ENCODE results near the gene ATP13A2.

Gene ATP13A2

DNA sequence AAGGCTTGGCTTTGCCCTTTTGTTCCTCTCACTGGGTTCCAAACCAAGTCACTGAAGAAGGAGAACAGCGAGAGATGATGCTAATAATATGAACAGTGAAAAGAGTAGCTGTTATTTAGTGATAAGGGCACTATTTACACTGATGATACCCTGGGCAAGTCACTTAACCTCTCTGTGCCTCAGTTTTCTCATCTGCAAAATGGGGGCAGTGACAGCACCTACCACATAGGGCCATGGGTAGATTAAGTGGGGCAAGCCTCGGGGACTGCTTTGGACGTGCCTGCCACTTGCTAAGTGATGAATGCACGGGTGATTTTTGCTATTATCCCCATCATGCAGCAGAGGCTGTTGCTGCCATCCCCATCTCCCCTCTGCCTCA, 9.2 kb downstream of the ATP13A2 start:
- DNase-seq: no peak

DNA sequence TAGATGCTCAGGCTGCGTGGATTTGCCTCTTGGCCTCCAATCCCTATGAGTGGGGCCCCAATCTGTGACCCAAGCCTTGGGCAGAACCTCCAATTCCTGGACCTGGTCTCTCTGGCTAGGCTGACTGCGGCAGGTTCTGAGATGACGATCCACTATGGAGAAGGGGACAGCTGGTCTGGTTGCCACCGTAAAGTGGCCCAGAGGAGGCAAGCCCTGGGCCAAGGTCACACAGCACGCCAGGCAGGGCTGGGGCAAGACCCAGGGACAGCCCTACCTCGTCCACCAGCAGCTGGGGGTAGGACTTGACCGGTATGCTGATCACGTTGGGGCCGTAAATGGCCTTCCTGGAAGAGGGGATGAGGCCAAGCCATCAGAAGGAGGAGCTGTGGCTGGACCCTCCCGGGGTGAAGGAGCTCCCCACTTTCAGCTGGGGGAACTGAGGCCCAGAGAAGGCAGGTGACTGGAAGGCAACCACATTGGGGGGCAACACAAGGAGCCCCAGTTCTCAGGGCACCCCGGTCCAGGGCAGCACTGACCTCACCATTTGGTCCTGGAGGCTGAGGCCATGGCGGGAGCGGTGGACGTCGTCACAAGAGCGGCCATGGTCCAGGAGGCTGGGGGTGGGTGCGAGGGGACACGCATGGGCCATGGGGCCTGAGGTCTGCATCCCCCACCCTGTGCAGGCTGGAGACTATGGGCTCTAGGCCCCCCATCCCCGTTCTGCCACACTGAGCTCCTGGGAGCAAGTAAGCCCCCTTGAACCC, 9.8 kb downstream of the ATP13A2 start:
- no peak for DNase-seq

DNA sequence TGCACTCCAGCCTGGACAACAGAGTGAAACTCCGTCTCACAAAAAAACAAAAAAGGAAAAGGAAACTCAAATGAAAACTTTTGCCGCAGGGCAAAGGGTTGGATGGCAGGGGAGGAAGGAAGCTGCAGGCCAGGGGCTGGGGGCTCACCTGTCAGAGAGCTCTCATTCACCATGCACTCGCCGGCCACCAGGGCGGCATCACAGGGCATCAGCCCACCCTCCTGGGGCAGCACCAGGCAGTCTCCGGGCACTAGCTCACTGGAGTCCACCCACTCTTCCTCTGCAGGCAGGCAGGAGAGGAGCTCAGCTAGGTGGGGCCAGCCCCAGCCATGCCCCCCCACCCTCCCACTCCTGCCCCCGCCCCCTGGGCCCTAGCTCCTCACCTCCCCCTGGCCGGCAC, 11.9 kb downstream of the ATP13A2 start:
- no peak for DNase-seq

DNA sequence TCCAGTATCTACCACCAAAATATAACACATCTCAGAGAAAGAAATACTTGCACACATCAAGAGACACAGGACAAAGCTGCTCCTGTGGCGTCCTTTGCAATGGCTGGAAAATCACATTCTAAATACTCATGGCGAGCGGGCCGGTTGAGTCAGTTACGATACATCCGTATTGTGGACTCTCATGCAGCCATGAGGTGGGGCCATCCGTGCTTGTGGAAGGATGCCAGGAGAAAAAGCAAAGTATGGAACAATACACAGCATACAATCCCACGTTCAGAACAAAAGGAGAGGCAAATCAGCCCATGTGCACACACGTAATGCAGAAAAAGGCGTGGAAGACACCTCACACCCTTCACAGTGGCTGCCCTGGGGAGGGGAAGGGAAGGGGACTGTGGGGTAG, 13.1 kb downstream of the ATP13A2 start:
- no peak for DNase-seq

DNA sequence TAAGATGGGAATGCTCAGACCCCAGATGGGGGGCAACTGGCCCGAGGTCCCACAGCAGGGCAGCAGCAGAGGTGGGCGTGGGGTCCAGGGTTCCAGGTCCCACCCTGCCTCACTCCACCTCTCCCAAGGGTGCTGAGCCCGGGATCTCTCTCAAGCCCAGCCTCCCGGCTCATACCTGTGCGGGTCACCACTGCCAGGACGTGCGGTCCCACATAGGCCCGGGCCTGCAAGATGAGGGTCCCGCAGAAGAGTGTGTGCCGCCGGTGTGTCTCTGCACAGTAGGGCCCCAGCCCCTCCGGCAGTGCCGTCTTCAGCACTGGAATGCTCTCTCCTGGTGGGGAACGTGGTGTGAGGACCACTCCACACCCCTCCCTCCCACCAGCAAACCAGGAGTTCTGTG, 14.9 kb downstream of the ATP13A2 start:
- no peak for DNase-seq

DNA sequence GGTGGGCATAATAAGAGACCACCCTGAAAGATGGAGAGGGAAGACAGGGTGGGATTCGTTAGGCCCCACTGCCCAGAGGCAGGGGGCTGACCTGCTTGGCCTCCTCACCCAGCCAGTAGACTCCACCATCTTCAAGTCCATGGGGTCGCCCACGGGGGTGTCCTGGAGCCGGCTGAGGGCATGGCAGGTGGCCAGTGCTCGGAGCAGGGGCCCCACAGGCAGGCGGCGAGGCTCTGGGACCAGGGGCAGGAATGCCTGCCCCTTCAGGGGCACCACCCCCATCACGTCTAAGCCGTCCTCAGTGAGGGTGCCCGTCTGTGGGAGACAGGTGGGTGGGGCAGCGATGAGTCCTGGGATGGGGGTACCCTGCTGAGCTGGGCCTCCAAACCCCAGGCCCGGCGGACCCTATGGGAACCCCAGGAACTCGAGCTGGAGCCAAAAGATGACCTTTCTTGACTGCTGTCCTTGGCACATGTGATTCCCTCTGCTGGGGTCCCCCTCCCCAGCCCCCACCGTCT, 18.1 kb downstream of the ATP13A2 start:
- no peak for DNase-seq

DNA sequence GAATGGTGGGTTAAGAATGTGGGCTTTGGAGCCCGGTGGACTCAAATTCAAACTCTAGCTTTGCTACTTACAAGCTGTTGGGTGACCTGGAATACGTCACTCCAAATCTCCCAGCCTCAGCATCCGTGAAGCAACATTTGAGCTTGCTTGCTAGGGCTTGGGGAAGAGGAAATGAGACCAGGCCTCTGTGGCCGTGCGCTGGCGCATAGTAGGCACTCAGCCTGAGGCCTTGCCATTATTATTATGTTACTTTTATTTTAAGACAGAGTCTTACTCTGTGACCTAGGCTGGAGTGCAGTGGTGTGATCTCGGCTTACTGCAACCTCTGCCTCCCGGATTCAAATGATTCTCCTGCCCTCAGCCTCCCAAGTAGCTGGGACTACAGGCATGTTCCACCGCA, 19.1 kb downstream of the ATP13A2 start:
- no peak for DNase-seq

DNA sequence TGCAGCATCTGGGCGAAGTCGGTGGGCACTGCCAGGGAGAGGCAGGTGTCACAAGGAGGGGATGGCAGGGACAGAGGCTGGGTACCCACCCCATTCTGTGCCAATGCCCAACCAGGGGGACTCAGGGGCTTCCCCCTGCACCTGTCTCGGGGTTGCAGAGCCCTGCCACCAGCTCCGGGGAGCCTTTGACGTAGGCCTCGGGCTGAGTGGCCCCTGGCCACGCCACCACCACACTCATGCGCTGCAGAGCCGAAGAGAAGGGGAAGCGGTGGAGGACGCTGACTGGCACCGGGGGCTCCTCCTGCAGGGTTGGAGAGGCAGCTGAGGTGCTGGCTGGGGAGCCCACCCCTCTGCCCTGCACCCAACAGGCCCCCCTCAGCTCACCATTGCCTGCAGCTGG, 19.6 kb downstream of the ATP13A2 start:
- DNase-seq: no peak

DNA sequence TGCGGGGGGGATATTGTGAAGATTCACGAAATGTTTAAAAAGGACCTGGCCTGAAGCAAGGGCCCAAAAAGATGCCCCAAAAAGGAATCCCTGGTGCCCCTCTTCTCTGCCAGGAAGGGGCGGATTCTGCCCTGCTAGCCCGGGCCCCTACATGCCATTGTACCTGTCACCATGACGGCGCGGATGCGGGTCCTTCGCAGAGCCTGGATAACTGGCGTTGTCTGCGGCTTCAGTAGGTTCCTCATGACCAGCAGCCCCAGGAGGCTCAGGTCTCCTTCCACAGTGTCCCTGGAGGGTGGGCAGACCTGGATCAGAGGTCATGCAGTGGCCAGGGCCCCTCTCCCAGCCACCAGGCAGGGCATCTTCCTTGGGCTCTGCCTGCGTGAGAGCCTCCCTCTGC, 20.2 kb downstream of the ATP13A2 start:
- no peak for DNase-seq

DNA sequence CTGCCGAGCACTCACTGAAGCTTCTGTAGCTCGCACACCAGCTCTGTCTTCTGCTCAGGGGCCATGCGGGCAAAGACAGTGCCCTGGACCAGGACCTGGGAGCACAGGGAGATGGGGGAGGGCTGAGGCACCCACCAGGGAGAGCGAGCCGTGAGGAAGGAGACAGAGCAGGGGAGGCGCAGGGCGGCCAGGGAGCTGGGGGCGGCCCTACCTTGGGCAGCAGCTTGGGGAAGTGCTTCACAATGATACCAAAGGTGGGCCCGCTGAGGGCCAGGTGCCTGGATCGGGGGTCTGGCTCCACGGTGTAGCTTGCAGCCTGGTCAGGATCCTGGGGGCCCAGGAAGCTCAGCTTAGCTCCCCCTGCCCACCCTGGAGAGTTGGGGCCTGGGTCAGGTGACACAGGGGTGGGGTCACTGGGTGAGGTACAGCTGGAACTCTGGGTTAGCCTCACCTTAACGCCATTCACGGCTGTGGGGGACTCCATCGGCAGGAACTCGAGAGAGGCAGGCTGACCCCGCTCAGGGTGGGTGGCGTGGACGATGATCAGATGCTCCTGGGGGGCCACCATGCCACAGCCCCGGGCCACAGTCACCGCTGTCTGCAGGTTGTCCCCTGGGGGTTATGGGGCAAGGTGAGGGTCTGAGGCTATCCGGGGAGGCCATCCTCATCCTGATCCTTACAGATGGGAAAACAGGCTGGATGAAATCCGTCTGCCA, 21.9 kb downstream of the ATP13A2 start:
- DNase-seq: no peak

DNA sequence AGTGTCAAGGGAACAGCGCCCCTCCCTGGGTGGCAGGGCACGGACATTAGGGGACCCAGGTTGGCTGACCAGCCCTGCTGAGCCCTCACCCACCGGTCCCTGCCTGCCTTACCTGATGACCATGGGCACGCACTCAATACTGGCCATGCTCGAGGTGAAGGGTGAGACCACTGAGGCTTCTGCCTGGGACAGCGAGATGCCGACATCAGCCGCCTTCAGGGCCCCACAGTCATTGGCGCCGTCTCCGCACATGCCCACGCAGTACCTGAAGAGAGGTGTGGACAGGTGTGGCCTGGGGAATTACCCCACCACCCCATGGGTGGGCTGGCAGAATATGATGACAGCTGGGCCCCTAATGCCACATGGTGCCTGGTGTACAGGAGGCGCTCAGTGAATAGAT, 23.5 kb downstream of the ATP13A2 start:
- no peak for DNase-seq

DNA sequence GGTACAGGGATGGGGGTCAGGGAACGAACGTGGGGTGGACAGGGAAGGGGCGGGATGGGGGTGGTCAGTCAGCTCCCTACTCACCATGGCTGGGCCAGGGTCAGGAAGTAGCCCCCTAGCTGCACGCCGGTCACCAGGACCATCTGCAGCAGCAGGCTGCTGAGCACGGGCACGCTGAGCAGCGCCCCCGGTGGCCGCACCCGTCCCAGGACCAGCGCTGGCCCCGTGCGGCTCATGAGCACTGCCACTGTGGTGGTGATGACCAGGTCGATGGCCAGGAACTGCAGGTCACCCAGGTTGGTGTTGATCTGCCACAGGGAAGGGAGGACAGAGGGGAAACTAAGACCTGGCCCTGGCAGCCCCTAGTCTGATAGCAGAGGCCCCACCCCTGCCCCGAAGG, 24.8 kb downstream of the ATP13A2 start:
- DNase-seq: no peak

DNA sequence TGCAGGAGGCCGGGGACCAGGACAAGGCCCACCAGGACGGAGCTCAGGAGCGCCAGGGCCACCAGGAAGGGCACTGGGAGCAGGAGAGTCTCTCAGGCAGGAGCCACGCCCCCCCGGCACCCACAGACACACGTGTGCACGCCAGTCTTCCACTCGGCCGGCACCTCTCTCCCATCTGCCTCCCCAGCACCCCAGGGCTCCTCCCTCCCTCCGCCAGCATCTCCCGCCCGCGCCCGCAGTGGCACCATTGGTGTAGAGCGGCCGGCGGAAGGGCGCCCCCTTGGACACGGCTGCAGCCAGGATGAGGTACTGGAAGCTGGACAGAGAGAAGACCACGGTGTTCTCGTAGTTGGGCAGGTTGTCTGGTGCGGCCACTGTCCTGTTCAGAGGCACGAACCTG, 25.2 kb downstream of the ATP13A2 start:
- DNase-seq: no peak

DNA sequence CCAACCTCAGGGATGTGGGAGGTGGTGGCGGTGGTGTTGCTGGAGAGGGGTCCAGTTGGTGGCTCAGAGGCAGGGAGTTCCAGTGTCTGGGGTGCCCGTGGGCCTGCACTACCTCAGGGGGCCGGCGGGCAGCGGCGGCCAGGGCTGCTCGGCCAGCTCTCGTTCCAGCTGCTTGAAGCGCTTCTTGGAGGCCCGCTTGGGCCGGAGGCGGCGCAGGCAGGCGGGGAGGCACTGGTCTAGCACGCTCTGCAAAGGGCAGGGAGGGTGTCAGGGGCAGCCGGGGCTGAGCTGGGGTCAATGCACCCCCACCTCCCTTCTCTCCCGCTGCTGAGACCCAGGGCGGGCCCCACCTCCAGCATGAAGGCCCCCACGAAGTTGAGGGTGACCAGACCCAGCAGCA, 25.6 kb downstream of the ATP13A2 start:
- DNase-seq: no peak

DNA sequence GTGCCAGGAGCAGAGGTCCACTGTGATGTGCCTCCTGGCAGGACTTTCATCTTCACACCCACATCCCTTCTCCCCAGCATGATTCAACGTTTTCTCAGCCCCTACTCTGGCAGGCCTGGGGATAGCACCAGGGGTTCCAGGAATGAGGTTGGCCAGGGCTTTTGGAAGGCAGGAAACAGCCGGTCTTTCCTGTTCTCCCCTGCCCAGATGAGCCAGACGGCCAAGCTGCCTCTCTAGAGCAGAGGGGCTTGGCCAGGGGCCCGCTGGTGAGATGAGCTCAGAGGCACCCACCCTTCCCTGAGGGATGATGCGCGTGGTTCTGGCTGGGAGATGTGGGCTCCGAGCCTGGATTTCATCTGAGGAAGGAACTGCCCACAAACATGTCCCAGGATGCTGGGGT, 27.0 kb downstream of the ATP13A2 start:
- no peak for DNase-seq

DNA sequence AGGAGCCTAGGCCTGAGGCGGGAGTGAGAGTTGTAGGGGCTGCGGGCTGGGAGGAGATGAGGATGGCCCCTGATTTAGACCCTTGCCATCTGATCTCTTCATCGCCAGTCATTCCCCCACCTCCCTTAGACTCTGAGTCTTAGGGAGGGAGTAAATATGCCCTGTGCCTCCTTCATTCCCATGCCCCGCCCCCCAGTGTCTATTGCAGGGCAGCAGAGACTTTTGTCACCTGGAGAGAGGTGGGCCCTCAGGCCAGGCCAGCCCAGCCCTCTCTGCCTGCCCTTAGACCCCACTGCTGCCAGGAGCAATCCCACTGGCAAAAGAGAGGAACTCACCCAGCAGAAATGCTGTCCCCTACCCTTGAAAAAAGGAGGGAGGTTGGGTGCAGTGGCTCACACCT, 28.1 kb downstream of the ATP13A2 start:
- no peak for DNase-seq

DNA sequence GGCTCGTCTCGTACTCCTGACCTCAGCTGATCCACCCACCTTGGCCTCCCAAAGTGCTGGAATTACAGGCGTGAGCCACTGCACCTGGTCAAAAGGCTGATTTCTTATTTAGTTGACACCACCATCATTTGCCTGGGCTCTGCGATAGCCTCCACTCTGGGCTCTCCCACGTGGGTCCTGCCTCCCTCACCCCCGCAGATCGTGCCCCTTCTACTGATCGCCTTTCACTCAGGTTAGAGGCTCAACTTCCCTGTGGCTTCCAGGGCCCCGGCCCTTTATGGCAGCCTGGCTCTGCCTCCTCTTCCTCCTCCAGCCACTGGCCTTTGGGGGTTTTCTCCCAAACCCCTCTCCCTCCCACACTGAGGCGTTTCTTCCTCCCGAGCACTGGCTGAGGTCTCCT, 28.8 kb downstream of the ATP13A2 start:
- DNase-seq: no peak

DNA sequence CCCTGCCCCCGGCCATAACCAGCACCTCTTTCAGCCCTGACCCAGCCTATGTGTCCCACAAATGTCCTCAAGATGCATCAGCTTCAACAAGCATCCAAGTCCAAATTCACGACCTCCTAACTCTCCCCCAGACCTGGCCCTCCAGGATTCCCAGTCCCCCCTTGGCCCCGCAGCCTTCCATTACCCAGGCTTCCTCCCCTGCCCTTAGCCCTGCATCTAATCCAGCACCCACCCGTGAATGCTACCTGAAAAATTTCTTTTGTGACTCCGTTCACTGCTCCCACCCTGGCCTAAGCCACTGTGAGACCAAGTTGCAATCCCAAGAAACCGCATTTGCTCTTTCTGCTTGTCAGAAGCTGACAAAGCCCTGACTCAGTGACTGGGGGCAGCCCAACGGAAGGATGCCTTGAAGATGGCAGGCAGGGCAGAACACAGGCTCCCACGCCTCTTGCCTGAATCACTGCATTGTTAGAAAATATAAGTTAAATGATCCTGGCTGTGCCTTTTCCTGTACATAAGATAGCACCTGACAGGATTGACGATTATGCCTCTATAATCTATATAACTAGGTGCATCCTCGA, 30.4 kb downstream of the ATP13A2 start:
- DNase-seq: no peak

DNA sequence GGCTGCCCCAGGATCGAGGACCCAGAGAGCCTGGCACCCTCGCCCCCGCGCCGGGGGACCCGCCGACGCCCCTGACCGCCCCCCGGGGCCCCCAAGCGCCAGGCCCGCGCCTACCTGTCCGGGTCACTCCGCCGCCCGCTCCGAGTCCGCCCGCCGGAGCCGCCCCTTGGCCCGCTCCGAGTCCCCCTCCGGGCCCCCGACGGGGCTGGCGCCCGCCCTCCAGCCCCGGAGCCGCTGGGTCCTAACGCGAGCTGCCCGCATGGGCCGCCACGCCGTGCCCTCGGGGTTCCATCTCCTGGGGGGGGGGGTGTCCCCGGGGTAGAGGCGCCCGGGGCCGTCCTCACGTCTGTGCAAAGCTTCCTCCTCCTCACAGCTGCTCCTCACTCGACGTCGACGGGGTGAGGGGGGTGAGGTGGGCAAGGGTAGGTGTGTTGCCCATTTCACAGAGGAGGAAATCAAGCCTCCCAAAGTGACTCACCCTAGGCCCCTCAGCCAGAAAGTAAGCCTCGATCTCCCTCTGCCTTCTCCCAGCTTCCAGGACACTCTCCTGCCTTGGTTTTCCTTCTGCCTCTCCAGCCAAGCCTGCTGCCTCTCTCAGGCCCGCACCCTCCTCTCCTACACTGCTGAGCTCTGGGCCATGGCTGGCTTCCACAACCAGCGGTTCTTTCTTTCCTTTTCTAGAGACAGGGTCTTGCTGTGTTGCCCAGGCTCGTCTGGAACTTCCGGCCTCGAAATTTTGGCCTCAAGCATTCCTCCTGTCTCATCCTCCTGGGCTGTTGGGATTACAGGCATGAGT, 31.1 kb downstream of the ATP13A2 start, which contains the start of gene MFAP2:
Gene MFAP2, minus strand, starts transcription at position 148 of the 796 bp plus-strand sequence. CDS start 2,347 bp downstream, outside the sequence.
- peak; percentile 10 for DNase-seq

DNA sequence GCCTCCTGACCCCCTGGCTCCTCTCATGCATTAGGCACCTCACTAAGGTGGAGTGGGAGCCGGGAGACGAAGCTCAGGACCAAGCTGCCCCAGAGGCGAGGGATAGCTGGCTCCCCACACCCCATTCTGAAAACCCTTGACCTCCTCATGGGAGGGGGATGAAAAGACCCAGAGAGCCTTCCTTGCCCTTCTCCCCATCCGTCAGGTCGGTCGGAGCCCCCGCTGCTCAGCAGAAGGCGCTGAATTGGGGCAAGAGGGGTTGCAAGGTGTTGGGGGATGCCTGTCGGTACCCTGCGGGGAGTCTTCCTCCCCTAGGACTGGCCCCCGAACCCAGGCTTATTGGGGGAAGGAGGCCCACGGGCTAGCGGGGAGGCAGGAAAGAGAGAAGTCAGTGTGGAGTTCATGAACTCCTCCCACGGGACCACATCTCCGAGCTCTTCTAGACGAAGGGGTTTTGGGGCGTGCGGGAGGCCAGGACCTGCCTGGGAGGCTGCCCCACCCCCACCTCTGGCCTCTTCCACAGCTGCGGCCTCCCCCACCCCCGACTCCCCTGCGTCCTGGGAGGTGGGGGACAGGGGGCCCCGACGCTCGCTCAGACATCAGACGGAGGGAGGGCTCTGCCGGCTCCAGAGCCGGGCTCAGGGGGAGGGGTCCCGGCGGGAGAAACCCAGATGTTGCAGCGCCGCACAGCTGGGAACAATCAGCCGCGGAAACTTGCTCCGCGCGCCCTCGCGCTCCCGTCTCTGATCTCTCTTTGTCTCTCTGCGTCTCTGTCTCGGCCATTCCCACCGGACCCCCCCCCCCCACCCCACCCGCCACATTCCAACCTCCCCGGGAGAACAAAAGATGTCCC, 32.0 kb downstream of the ATP13A2 start:
- no peak for DNase-seq

DNA sequence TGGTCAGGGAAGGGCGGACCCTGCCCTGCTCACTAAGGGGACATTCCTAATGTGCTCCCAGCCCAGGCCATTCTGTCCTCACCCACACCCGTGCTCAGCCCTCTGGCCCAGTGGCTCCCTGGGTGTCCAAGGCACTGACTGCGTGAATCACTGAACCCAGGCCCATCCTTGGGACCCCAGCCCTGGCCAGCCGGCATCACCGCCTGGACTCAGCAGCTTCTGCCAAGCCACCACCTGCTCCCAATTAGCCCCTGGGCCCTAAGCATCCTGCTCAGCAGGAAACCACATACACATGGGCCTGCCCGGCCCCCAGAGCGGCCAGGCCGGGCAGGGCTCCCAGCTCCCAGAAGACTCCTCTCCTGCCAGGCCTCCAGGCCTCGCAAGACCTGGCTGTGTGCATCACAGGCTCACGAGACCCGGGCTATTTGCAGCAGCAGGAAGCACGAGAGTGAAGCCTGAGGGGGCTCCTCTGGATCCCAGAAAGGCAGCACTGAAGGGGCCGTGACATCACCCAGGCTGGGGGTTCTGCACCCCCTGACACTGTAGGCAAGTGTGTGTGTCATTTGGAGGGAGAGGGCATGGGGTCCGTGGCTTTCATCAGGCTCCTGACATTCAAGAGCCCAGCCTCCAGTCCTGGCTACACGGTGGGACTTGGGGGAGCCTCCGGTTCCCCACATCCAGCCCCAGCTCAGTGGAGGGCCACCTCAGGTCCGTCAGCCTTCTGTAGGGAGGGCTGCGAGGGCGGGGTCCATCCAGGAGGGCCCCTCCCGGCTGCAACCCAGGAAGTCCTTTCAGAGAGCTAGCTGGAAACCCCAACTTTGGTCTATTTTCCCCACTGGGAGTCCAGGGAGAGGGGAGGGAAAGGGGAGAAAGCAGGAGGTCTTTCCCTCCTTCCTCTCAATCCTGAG, 32.9 kb downstream of the ATP13A2 start:
- no peak for DNase-seq

All from central memory CD4-positive, alpha-beta T cell (primary cell).